ENCODE measurements around the gene RAB4B. TPM values are rescaled to one million over a fixed set of nuclear protein-coding genes. Genes with fewer than 3 reads are reported as not detected.
A peak's percentile ranks its signal among the peaks of the same experiment; 100 is the strongest.

Gene RAB4B
- total and polyA plus RNA-seq, 7 experiments from 2014 or later: 37.6 to 65.2 (median 53.0) TPM

- Histone ChIP-seq H3K27ac (ENCODE audit: low read depth, low read length) (no peak overlapping the region), H3K4me1 (ENCODE audit: control insufficient read depth in 2 of 2, insufficient read depth in 2 of 2, low read length in 2 of 2) (no peaks in the 10 kb centered on the region), H3K27me3 (ENCODE audit: control insufficient read depth in 2 of 2, insufficient read depth in 2 of 2, low read length in 2 of 2) (no peaks in the 10 kb centered on the region), H3K36me3 (ENCODE audit: control insufficient read depth in 2 of 3, insufficient read depth in 3 of 3, low read length in 3 of 3) (peaks cover 0 to 67% (median 0%) of the 10 kb centered on the region in 3 experiments), H3K4me3 (ENCODE audit: low read length) (no peak overlapping the region), H3K9me3 (ENCODE audit: control insufficient read depth in 2 of 3, low read length in 3 of 3) (no peaks in the 10 kb centered on the region)
- DNase-seq: no peak
- H3K4me1 Mint-ChIP-seq: peaks cover 0 to 4% (median 0%) of the 10 kb centered on the region in 7 donors
- CTCF ChIA-PET: no interaction called here
- no peaks in the 10 kb centered on the region for H3K9me3 Mint-ChIP-seq
- POLR2A ChIA-PET: no interaction called here
- H3K27me3 Mint-ChIP-seq: no peaks in the 10 kb centered on the region
- no peak overlapping the region for H3K27ac Mint-ChIP-seq
- peaks cover 0 to 43% (median 22%) of the 10 kb centered on the region in 5 donors for H3K36me3 Mint-ChIP-seq
- ATAC-seq: no peak
- intact Hi-C loops (cut with micrococcal nuclease): no loop called here
- no peak overlapping the region for H3K4me3 Mint-ChIP-seq
Observed at GRCh38 chr19:40737102-40737644, 40.9 kb upstream of the RAB4B start.

- no peak overlapping the region for H3K4me3 Mint-ChIP-seq
- H3K36me3 ChIP-seq (ENCODE audit: control insufficient read depth in 2 of 3, insufficient read depth in 3 of 3, low read length in 3 of 3): peaks cover 0 to 48% (median 0%) of the 10 kb centered on the region in 3 experiments
- H3K9me3 Mint-ChIP-seq: no peaks in the 10 kb centered on the region
- H3K36me3 Mint-ChIP-seq: peaks cover 0 to 26% (median 13%) of the 10 kb centered on the region in 5 donors
- POLR2A ChIA-PET: no interaction called here
- no peaks in the 10 kb centered on the region for H3K9me3 ChIP-seq (ENCODE audit: control insufficient read depth in 2 of 3, low read length in 3 of 3)
- ATAC-seq (no peak), DNase-seq (no peak)
- H3K27me3 ChIP-seq (ENCODE audit: control insufficient read depth in 2 of 2, insufficient read depth in 2 of 2, low read length in 2 of 2): no peaks in the 10 kb centered on the region
- H3K27ac Mint-ChIP-seq: no peak overlapping the region
- H3K27ac ChIP-seq (ENCODE audit: low read depth, low read length): no peak overlapping the region
- no peaks in the 10 kb centered on the region for H3K4me1 ChIP-seq (ENCODE audit: control insufficient read depth in 2 of 2, insufficient read depth in 2 of 2, low read length in 2 of 2)
- peaks cover 0 to 4% (median 0%) of the 10 kb centered on the region in 7 donors for H3K4me1 Mint-ChIP-seq
- intact Hi-C loops (cut with micrococcal nuclease): no loop called here
- CTCF ChIA-PET: no interaction called here
- H3K27me3 Mint-ChIP-seq: no peaks in the 10 kb centered on the region
- no peak overlapping the region for H3K4me3 ChIP-seq (ENCODE audit: low read length)
Observed at GRCh38 chr19:40739030-40739839, 38.8 kb upstream of the RAB4B start.

DNA sequence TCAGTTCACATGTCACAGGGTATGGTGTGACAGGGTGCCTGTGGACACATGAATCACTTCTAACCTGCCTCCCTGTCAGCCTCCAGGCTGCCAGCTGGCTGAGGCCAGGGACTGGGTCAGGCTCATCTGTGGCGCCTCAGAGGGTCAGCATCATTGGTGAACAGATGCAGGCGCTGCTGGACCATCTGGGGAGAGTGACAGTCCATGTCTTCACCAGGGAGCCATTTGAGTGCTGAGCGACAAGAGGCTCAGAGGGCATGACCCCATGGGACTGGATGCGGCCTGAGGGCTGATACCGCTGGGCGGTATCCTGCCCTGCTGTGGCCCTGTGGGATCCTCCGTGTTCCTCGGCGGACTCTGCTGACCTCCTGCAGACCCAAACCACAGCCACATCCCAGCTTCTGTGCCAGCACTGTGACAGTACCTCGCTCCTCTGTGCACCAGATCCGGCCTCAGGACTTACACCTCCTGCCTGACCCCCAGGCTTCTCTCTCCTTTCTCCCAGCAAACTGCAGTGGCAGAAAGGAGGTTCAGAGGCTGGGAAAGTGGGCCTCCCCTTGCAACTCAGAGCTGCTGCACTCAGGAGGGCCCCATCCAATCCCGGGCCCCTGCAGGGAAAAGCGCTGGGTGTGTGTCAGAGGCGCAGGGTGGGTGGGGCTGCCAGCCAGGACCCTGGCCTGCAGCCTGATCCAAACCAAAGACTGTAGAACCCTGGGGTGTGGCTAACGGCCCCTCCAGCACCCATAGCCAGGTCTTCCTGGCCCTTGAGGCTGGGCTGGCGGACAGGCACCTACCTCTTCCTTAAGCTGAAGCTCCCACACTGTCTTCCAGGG, 38.0 kb upstream of the RAB4B start:
- H3K27ac ChIP-seq (ENCODE audit: low read depth, low read length): no peak overlapping the region
- DNase-seq (no peak), ATAC-seq (no peak)
- POLR2A ChIA-PET: no interaction called here
- no peaks in the 10 kb centered on the region for H3K9me3 ChIP-seq (ENCODE audit: control insufficient read depth in 2 of 3, low read length in 3 of 3)
- Mint-ChIP-seq H3K4me3 (no peak overlapping the region), H3K9me3 (no peaks in the 10 kb centered on the region), H3K36me3 (peaks cover 0 to 20% (median 10%) of the 10 kb centered on the region in 5 donors), H3K4me1 (peaks cover 0 to 4% (median 0%) of the 10 kb centered on the region in 7 donors), H3K27me3 (no peaks in the 10 kb centered on the region), H3K27ac (peak overlapping the region in 2 of 9 donors; percentile 14 to 68)
- CTCF ChIA-PET: no interaction called here
- no peaks in the 10 kb centered on the region for H3K4me1 ChIP-seq (ENCODE audit: control insufficient read depth in 2 of 2, insufficient read depth in 2 of 2, low read length in 2 of 2)
- H3K4me3 ChIP-seq (ENCODE audit: low read length): no peak overlapping the region
- H3K36me3 ChIP-seq (ENCODE audit: control insufficient read depth in 2 of 3, insufficient read depth in 3 of 3, low read length in 3 of 3): peaks cover 0 to 40% (median 0%) of the 10 kb centered on the region in 3 experiments
- no peaks in the 10 kb centered on the region for H3K27me3 ChIP-seq (ENCODE audit: control insufficient read depth in 2 of 2, insufficient read depth in 2 of 2, low read length in 2 of 2)
- intact Hi-C loops (cut with micrococcal nuclease): no loop called here

DNA sequence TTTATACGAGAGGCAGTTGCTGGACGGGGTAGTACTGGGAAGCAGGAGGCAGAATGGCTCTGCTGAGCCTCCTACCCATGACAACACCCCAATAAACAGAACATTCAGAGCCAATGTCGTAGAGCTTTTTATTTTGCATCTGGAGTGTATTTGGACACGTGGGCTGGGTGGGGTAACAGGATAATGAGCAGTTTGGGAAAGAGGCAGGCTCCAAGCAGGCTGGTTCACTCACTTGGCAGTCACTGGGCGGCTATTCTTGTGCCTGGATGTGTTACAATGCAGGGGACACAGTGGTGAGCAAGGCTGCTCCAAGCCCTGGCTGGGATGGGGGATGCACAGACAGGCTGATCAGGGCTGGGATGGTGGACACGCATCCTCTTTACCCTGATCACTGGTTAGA, 37.3 kb upstream of the RAB4B start:
- Mint-ChIP-seq H3K4me3 (no peak overlapping the region), H3K9me3 (no peaks in the 10 kb centered on the region), H3K27ac (peak overlapping the region in 1 of 9 donors; percentile 68), H3K4me1 (peaks cover 0 to 3% (median 0%) of the 10 kb centered on the region in 7 donors), H3K36me3 (peaks cover 0 to 14% (median 4%) of the 10 kb centered on the region in 5 donors), H3K27me3 (no peaks in the 10 kb centered on the region)
- Histone ChIP-seq H3K36me3 (ENCODE audit: control insufficient read depth in 2 of 3, insufficient read depth in 3 of 3, low read length in 3 of 3) (peaks cover 0 to 33% (median 0%) of the 10 kb centered on the region in 3 experiments), H3K27ac (ENCODE audit: low read depth, low read length) (no peak overlapping the region), H3K9me3 (ENCODE audit: control insufficient read depth in 2 of 3, low read length in 3 of 3) (no peaks in the 10 kb centered on the region), H3K4me3 (ENCODE audit: low read length) (no peak overlapping the region), H3K4me1 (ENCODE audit: control insufficient read depth in 2 of 2, insufficient read depth in 2 of 2, low read length in 2 of 2) (no peaks in the 10 kb centered on the region), H3K27me3 (ENCODE audit: control insufficient read depth in 2 of 2, insufficient read depth in 2 of 2, low read length in 2 of 2) (no peaks in the 10 kb centered on the region)
- DNase-seq: no peak
- CTCF ChIA-PET: no interaction called here
- intact Hi-C loops (cut with micrococcal nuclease): no loop called here
- no peak for ATAC-seq
- POLR2A ChIA-PET: no interaction called here

- Histone ChIP-seq H3K36me3 (ENCODE audit: control insufficient read depth in 2 of 3, insufficient read depth in 3 of 3, low read length in 3 of 3) (peaks cover 0 to 31% (median 0%) of the 10 kb centered on the region in 3 experiments), H3K9me3 (ENCODE audit: control insufficient read depth in 2 of 3, low read length in 3 of 3) (no peaks in the 10 kb centered on the region), H3K27ac (ENCODE audit: low read depth, low read length) (no peak overlapping the region), H3K4me1 (ENCODE audit: control insufficient read depth in 2 of 2, insufficient read depth in 2 of 2, low read length in 2 of 2) (no peaks in the 10 kb centered on the region), H3K4me3 (ENCODE audit: low read length) (no peak overlapping the region), H3K27me3 (ENCODE audit: control insufficient read depth in 2 of 2, insufficient read depth in 2 of 2, low read length in 2 of 2) (no peaks in the 10 kb centered on the region)
- H3K4me1 Mint-ChIP-seq: peaks cover 0 to 3% (median 0%) of the 10 kb centered on the region in 7 donors
- CTCF ChIA-PET: interaction anchor here (0.5 to 0.9 kb wide), 2 partner anchors 9 to 107 kb away, joined by 3 read pairs; no protein-coding TSS in a partner anchor
- no peak overlapping the region for H3K4me3 Mint-ChIP-seq
- DNase-seq: no peak
- no peak for ATAC-seq
- intact Hi-C loops (cut with micrococcal nuclease): no loop called here
- no peaks in the 10 kb centered on the region for H3K9me3 Mint-ChIP-seq
- H3K36me3 Mint-ChIP-seq: peaks cover 0 to 12% (median 3%) of the 10 kb centered on the region in 5 donors
- no peaks in the 10 kb centered on the region for H3K27me3 Mint-ChIP-seq
- H3K27ac Mint-ChIP-seq: peak overlapping the region in 1 of 9 donors; percentile 46
- POLR2A ChIA-PET: interaction anchor here (0.7 kb wide), 1 partner anchor 9 kb away, joined by 3 read pairs; the partner anchor contains the start of gene ACTMAP
Observed at GRCh38 chr19:40741527-40742390, 36.3 kb upstream of the RAB4B start.

- CTCF ChIA-PET: interaction anchor here (0.9 kb wide), 1 partner anchor 108 kb away, joined by 3 read pairs; no protein-coding TSS in a partner anchor
- intact Hi-C loops (cut with micrococcal nuclease): no loop called here
- ATAC-seq (no peak), DNase-seq (no peak)
- Mint-ChIP-seq H3K27ac (no peak overlapping the region), H3K36me3 (peaks cover 0 to 11% (median 3%) of the 10 kb centered on the region in 5 donors), H3K4me1 (peaks cover 0 to 3% (median 0%) of the 10 kb centered on the region in 7 donors), H3K4me3 (no peak overlapping the region), H3K27me3 (no peaks in the 10 kb centered on the region), H3K9me3 (no peaks in the 10 kb centered on the region)
- peaks cover 0 to 24% (median 0%) of the 10 kb centered on the region in 3 experiments for H3K36me3 ChIP-seq (ENCODE audit: control insufficient read depth in 2 of 3, insufficient read depth in 3 of 3, low read length in 3 of 3)
- H3K27me3 ChIP-seq (ENCODE audit: control insufficient read depth in 2 of 2, insufficient read depth in 2 of 2, low read length in 2 of 2): no peaks in the 10 kb centered on the region
- no peak overlapping the region for H3K4me3 ChIP-seq (ENCODE audit: low read length)
- POLR2A ChIA-PET: interaction anchor here (0.7 kb wide), 1 partner anchor 8 kb away, joined by 3 read pairs; the partner anchor contains the start of gene ACTMAP
- H3K27ac ChIP-seq (ENCODE audit: low read depth, low read length): no peak overlapping the region
- H3K9me3 ChIP-seq (ENCODE audit: control insufficient read depth in 2 of 3, low read length in 3 of 3): no peaks in the 10 kb centered on the region
- no peaks in the 10 kb centered on the region for H3K4me1 ChIP-seq (ENCODE audit: control insufficient read depth in 2 of 2, insufficient read depth in 2 of 2, low read length in 2 of 2)
Observed at GRCh38 chr19:40742477-40742876, 35.6 kb upstream of the RAB4B start.

Data from naive thymus-derived CD4-positive, alpha-beta T cell (primary cell).